Effector memory CD8-positive, alpha-beta T cell (primary cell): ENCODE data around the gene S1PR2.
"Not testable (repeated sequence)": the region's sequence is repeated elsewhere in the genome, so short reads cannot be mapped to it uniquely, and the experiment has no call there.

ENCODE experiments used
- ATAC-seq: fragments of 150-1000 bp; cut with Tn5 transposase; replicated peaks from 2 replicates; pipeline ENCODE4 v1.10.0; 2021; ENCODE audit warnings: mild to moderate bottlenecking, moderate library complexity
- DNase-seq, 3 experiments: peaks; one replicate each; pipeline ENCODE4 v3.0.0; 2021
- H3K27ac Mint-ChIP-seq, 2 donors: one replicate each; pipeline ENCODE4 v1.8.0; 2022; ENCODE audit warnings: mild to moderate bottlenecking in 2 of 2, mixed read lengths in 2 of 2, moderate library complexity in 2 of 2
- H3K27me3 Mint-ChIP-seq, 2 donors: one replicate each; pipeline ENCODE4 v1.8.0; 2022; ENCODE audit warnings: mixed read lengths in 2 of 2
- H3K36me3 Mint-ChIP-seq: one replicate; pipeline ENCODE4 v1.8.0; 2022; ENCODE audit warnings: mild to moderate bottlenecking, moderate library complexity, mixed read lengths; ENCODE audit not compliant: insufficient read depth
- H3K4me1 Mint-ChIP-seq, 2 donors: one replicate each; pipeline ENCODE4 v1.8.0; 2022; ENCODE audit warnings: low read depth in 2 of 2, mixed read lengths in 2 of 2
- H3K4me3 Mint-ChIP-seq, 2 donors: one replicate each; pipeline ENCODE4 v1.8.0; 2022; ENCODE audit warnings: mild to moderate bottlenecking in 2 of 2, mixed read lengths in 2 of 2, moderate library complexity in 2 of 2
- H3K9me3 Mint-ChIP-seq, 2 donors: one replicate each; pipeline ENCODE4 v1.8.0; 2022; ENCODE audit warnings: mixed read lengths in 2 of 2

S1PR2 gene

GRCh38 chr19:10187315-10187714 is 43.8 kb downstream of the S1PR2 start:
- H3K27ac Mint-ChIP-seq, result peak overlapping the region; percentile 68 to 71
- no peak overlapping the region for H3K4me3 Mint-ChIP-seq
- H3K9me3 Mint-ChIP-seq, result no peaks in the 10 kb centered on the region

GRCh38 chr19:10184636-10185035 is 46.5 kb downstream of the S1PR2 start:
- no peaks in the 10 kb centered on the region for H3K9me3 Mint-ChIP-seq
- no peak for DNase-seq
- H3K27ac Mint-ChIP-seq, result peak overlapping the region; percentile 75 to 81
- H3K36me3 Mint-ChIP-seq, result peaks cover 49% of the 10 kb centered on the region
- H3K4me3 Mint-ChIP-seq, result no peak overlapping the region
- no peaks in the 10 kb centered on the region for H3K27me3 Mint-ChIP-seq
- H3K4me1 Mint-ChIP-seq, result peaks cover 20 to 33% of the 10 kb centered on the region in 2 donors
- no peak for ATAC-seq

More at GRCh38 chr19:10187315-10187714, 43.8 kb downstream of the S1PR2 start:
- peaks cover 42% of the 10 kb centered on the region for H3K36me3 Mint-ChIP-seq
- peaks cover 25 to 42% of the 10 kb centered on the region in 2 donors for H3K4me1 Mint-ChIP-seq
- ATAC-seq, result no peak
- no peaks in the 10 kb centered on the region for H3K27me3 Mint-ChIP-seq
- no peak for DNase-seq

- Mint-ChIP-seq H3K27me3 (no peaks in the 10 kb centered on the region), H3K4me3 (no peak overlapping the region), H3K4me1 (peaks cover 20 to 30% of the 10 kb centered on the region in 2 donors), H3K27ac (peak overlapping the region; percentile 75 to 81), H3K36me3 (peaks cover 56% of the 10 kb centered on the region), H3K9me3 (no peaks in the 10 kb centered on the region)
- DNase-seq, result no peak
- no peak for ATAC-seq
Observed at GRCh38 chr19:10183926-10184325, 47.2 kb downstream of the S1PR2 start.

GRCh38 chr19:10182847-10183246 is 48.3 kb downstream of the S1PR2 start:
- no peaks in the 10 kb centered on the region for H3K27me3 Mint-ChIP-seq

GRCh38 chr19:10182076-10182475 is 49.1 kb downstream of the S1PR2 start:
- H3K36me3 Mint-ChIP-seq, result peaks cover 66% of the 10 kb centered on the region
- H3K27me3 Mint-ChIP-seq, result no peaks in the 10 kb centered on the region

More at GRCh38 chr19:10182847-10183246, 48.3 kb downstream of the S1PR2 start:
- Mint-ChIP-seq H3K4me3 (no peak overlapping the region), H3K4me1 (peaks cover 16 to 20% of the 10 kb centered on the region in 2 donors), H3K9me3 (no peaks in the 10 kb centered on the region), H3K36me3 (peaks cover 61% of the 10 kb centered on the region), H3K27ac (peak overlapping the region in 1 of 2 donors; percentile 26)
- ATAC-seq (no peak), DNase-seq (no peak)

GRCh38 chr19:10180459-10180858 is 50.7 kb downstream of the S1PR2 start:
- H3K4me1 Mint-ChIP-seq, result peaks cover 4 to 9% of the 10 kb centered on the region in 2 donors

More at GRCh38 chr19:10182076-10182475, 49.1 kb downstream of the S1PR2 start:
- peaks cover 8 to 13% of the 10 kb centered on the region in 2 donors for H3K4me1 Mint-ChIP-seq
- ATAC-seq (no peak), DNase-seq (no peak)
- H3K9me3 Mint-ChIP-seq, result no peaks in the 10 kb centered on the region
- no peak overlapping the region for H3K27ac Mint-ChIP-seq
- no peak overlapping the region for H3K4me3 Mint-ChIP-seq

GRCh38 chr19:10180024-10180423 is 51.1 kb downstream of the S1PR2 start:
- not testable (repeated sequence) for H3K27me3 Mint-ChIP-seq

More at GRCh38 chr19:10180459-10180858, 50.7 kb downstream of the S1PR2 start:
- Mint-ChIP-seq H3K27me3 (no peaks in the 10 kb centered on the region), H3K27ac (no peak overlapping the region), H3K9me3 (no peaks in the 10 kb centered on the region), H3K36me3 (peaks cover 72% of the 10 kb centered on the region), H3K4me3 (no peak overlapping the region)
- ATAC-seq, result no peak
- DNase-seq, result no peak

GRCh38 chr19:10173527-10173926 is 57.6 kb downstream of the S1PR2 start:
- ATAC-seq (no peak), DNase-seq (no peak)
- Mint-ChIP-seq H3K4me1 (no peaks in the 10 kb centered on the region), H3K36me3 (peaks cover 95% of the 10 kb centered on the region), H3K27ac (peak overlapping the region in 1 of 2 donors; percentile 3), H3K27me3 (no peaks in the 10 kb centered on the region), H3K9me3 (no peaks in the 10 kb centered on the region), H3K4me3 (no peak overlapping the region)

More at GRCh38 chr19:10180024-10180423, 51.1 kb downstream of the S1PR2 start:
- not testable (repeated sequence) for ATAC-seq, H3K4me3 Mint-ChIP-seq, H3K27ac Mint-ChIP-seq, DNase-seq, H3K4me1 Mint-ChIP-seq, H3K9me3 Mint-ChIP-seq
- peaks cover 72% of the 10 kb centered on the region for H3K36me3 Mint-ChIP-seq
